Measurements from ENCODE around the gene IL36B.

GRCh38 chr2:113027691-113028090, 25.0 kb downstream of the IL36B start:
- no peak for TF ChIP-seq RCOR1 (IDR thresholded peaks at IDR 0.05; ENCODE audit: borderline replicate concordance in 1 of 2, low read depth in 2 of 2, low read length in 2 of 2)
- TF ChIP-seq ZNF274 (IDR thresholded peaks at IDR 0.05; ENCODE audit: borderline replicate concordance, low read depth, low read length): no peak
- no peak for TF ChIP-seq REST (IDR thresholded peaks at IDR 0.05; ENCODE audit: borderline replicate concordance)
- no peak for TF ChIP-seq REST (CRISPR knock-in tag; IDR thresholded peaks at IDR 0.05; ENCODE audit: low read depth)
- no peak for TF ChIP-seq CXXC5 (CRISPR knock-in tag; IDR thresholded peaks at IDR 0.05)
- TF ChIP-seq CTCF (IDR thresholded peaks at IDR 0.05 in 2 of 3, conservative IDR thresholded peaks at IDR 0.05 in 1 of 3; ENCODE audit: insufficient read depth in 2 of 3, low read depth in 1 of 3, low read length in 3 of 3): no peak
- no peak for TF ChIP-seq PRDM10 (IDR thresholded peaks at IDR 0.05; ENCODE audit: partially characterized antibody)
- TF ChIP-seq NFYB (IDR thresholded peaks at IDR 0.05; ENCODE audit: extremely low read depth, insufficient read length): no peak
- no peak for TF ChIP-seq PREB (CRISPR knock-in tag; IDR thresholded peaks at IDR 0.05)
- TF ChIP-seq MEIS2 (IDR thresholded peaks at IDR 0.05; ENCODE audit: partially characterized antibody): no peak
- no peak for TF ChIP-seq RBFOX2 (IDR thresholded peaks at IDR 0.05; ENCODE audit: low read depth, low read length)
- no peak for TF ChIP-seq ZBTB26 (CRISPR knock-in tag; IDR thresholded peaks at IDR 0.05)
- no peak for TF ChIP-seq ZNF639 (CRISPR knock-in tag; conservative IDR thresholded peaks at IDR 0.05 in 1 of 2, IDR thresholded peaks at IDR 0.05 in 1 of 2)
- no peak for TF ChIP-seq USF1 (CRISPR knock-in tag; IDR thresholded peaks at IDR 0.05)
